Progenitor cell of endocrine pancreas (in vitro differentiated cells): Measurements from ENCODE around the gene CFAP69. TPM values are rescaled to one million over a fixed set of nuclear protein-coding genes. Genes with fewer than 3 reads are reported as not detected.
A peak's percentile ranks its signal among the peaks of the same experiment; 100 is the strongest.

Source experiments
- DNase-seq: peaks from one replicate; pipeline ENCODE4 v3.0.0; 2021; ENCODE audit warnings: low spot score; ENCODE audit not compliant: unreplicated experiment
- H3K27ac Mint-ChIP-seq: 2 replicates; pipeline ENCODE4 v1.8.0; 2021; ENCODE audit warnings: mild to moderate bottlenecking, moderate library complexity, mixed read lengths
- H3K27me3 Mint-ChIP-seq: 2 replicates; pipeline ENCODE4 v1.8.0; 2021; ENCODE audit warnings: mixed read lengths
- H3K36me3 Mint-ChIP-seq: 2 replicates; pipeline ENCODE4 v1.8.0; 2022; ENCODE audit warnings: mixed read lengths; ENCODE audit not compliant: insufficient read depth
- H3K4me1 Mint-ChIP-seq: 2 replicates; pipeline ENCODE4 v1.8.0; 2021; ENCODE audit warnings: low read depth, mixed read lengths
- H3K4me3 Mint-ChIP-seq: 2 replicates; pipeline ENCODE4 v1.8.0; 2021; ENCODE audit warnings: low read depth, mild to moderate bottlenecking, moderate library complexity, mixed read lengths
- H3K9me3 Mint-ChIP-seq: 2 replicates; pipeline ENCODE4 v1.8.0; 2021; ENCODE audit warnings: low read depth, mixed read lengths
- CTCF ChIP-seq: fragments of 200-600 bp; sonication (generic); IDR thresholded peaks from one replicate; pipeline ENCODE4 v1.5.0; 2021; ENCODE audit warnings: antibody characterized with exemption, mild to moderate bottlenecking; ENCODE audit not compliant: unreplicated experiment
- total RNA-seq: library from RNA; stranded (reverse); gene quantifications from 2 replicates; pipeline ENCODE4 v1.2.1, GENCODE V29; 2021

Gene CFAP69
- total RNA-seq, 1 donor from 2014 or later, result 12.4 TPM

GRCh38 chr7:90261441-90261840 is 16.5 kb downstream of the CFAP69 start:
- Mint-ChIP-seq H3K27me3 (no peaks in the 10 kb centered on the region), H3K4me1 (peaks cover 6% of the 10 kb centered on the region), H3K9me3 (no peaks in the 10 kb centered on the region), H3K27ac (no peak overlapping the region), H3K36me3 (no peaks in the 10 kb centered on the region), H3K4me3 (no peak overlapping the region)
- no peak for DNase-seq
- TF ChIP-seq CTCF, result no peak

GRCh38 chr7:90262438-90262837 is 17.5 kb downstream of the CFAP69 start:
- TF ChIP-seq CTCF, result peak; percentile 63
- DNase-seq, result no peak
- H3K4me1 Mint-ChIP-seq, result peaks cover 7% of the 10 kb centered on the region
- no peaks in the 10 kb centered on the region for H3K27me3 Mint-ChIP-seq
- no peak overlapping the region for H3K4me3 Mint-ChIP-seq
- no peaks in the 10 kb centered on the region for H3K9me3 Mint-ChIP-seq
- H3K36me3 Mint-ChIP-seq, result no peaks in the 10 kb centered on the region
- H3K27ac Mint-ChIP-seq, result no peak overlapping the region

- Mint-ChIP-seq H3K27me3 (no peaks in the 10 kb centered on the region), H3K4me1 (peaks cover 8% of the 10 kb centered on the region), H3K27ac (no peak overlapping the region), H3K4me3 (no peak overlapping the region), H3K9me3 (no peaks in the 10 kb centered on the region), H3K36me3 (no peaks in the 10 kb centered on the region)
- no peak for DNase-seq
- TF ChIP-seq CTCF, result no peak
Measured at GRCh38 chr7:90266808-90267207, 21.8 kb downstream of the CFAP69 start.

- no peaks in the 10 kb centered on the region for H3K27me3 Mint-ChIP-seq
- no peak for TF ChIP-seq CTCF
- H3K27ac Mint-ChIP-seq, result no peak overlapping the region
- no peaks in the 10 kb centered on the region for H3K36me3 Mint-ChIP-seq
- no peaks in the 10 kb centered on the region for H3K9me3 Mint-ChIP-seq
- DNase-seq, result no peak
- peaks cover 6% of the 10 kb centered on the region for H3K4me1 Mint-ChIP-seq
- no peak overlapping the region for H3K4me3 Mint-ChIP-seq
Measured at GRCh38 chr7:90267263-90267858, 22.4 kb downstream of the CFAP69 start.

GRCh38 chr7:90269163-90269562 is 24.2 kb downstream of the CFAP69 start:
- no peaks in the 10 kb centered on the region for H3K27me3 Mint-ChIP-seq
- TF ChIP-seq CTCF, result no peak
- H3K4me3 Mint-ChIP-seq, result no peak overlapping the region
- no peaks in the 10 kb centered on the region for H3K9me3 Mint-ChIP-seq
- peaks cover 6% of the 10 kb centered on the region for H3K4me1 Mint-ChIP-seq
- H3K27ac Mint-ChIP-seq, result no peak overlapping the region
- no peak for DNase-seq
- H3K36me3 Mint-ChIP-seq, result no peaks in the 10 kb centered on the region
